ENCODE data around the gene ALAD.
"Not testable (repeated sequence)": the region's sequence is repeated elsewhere in the genome, so short reads cannot be mapped to it uniquely, and the experiment has no call there.

Gene ALAD

GRCh38 chr9:113387560-113388230, 13.4 kb downstream of the ALAD start:
- H3K4me1 ChIP-seq = peaks cover 12% of the 10 kb centered on the region
- 0 out of 2 replicates have a peak overlapping the region, but pooled peaks have one; percentile 31 for H3K4me2 ChIP-seq
- H3K36me3 ChIP-seq = peaks cover 73% of the 10 kb centered on the region
- H3K4me3 ChIP-seq = no peak overlapping the region
- H4K20me1 ChIP-seq = no peaks in the 10 kb centered on the region
- H3K27ac ChIP-seq = peak overlapping the region; percentile 33
- H3K9me3 ChIP-seq = no peaks in the 10 kb centered on the region
- H3K9ac ChIP-seq = peak overlapping the region; percentile 59
- no peak for TF ChIP-seq Cebpa-rat (IDR thresholded peaks at IDR 0.05)
- no peaks in the 10 kb centered on the region for H3K27me3 ChIP-seq

- H3K4me2 ChIP-seq = no peak overlapping the region
- no peak overlapping the region for H3K27ac ChIP-seq
- no peak overlapping the region for H3K9ac ChIP-seq
- H3K9me3 ChIP-seq = no peaks in the 10 kb centered on the region
- H3K4me3 ChIP-seq = no peak overlapping the region
- no peaks in the 10 kb centered on the region for H4K20me1 ChIP-seq
- no peaks in the 10 kb centered on the region for H3K27me3 ChIP-seq
- TF ChIP-seq Cebpa-rat (IDR thresholded peaks at IDR 0.05) = no peak
- H3K36me3 ChIP-seq = peaks cover 64% of the 10 kb centered on the region
- H3K4me1 ChIP-seq = peaks cover 12% of the 10 kb centered on the region
These were observed 14.3 kb downstream of the ALAD start for GRCh38 chr9:113386571-113387393.

GRCh38 chr9:113381909-113382411, 19.1 kb downstream of the ALAD start:
- Histone ChIP-seq H3K27me3 (no peaks in the 10 kb centered on the region), H3K9ac (no peak overlapping the region), H4K20me1 (no peaks in the 10 kb centered on the region), H3K36me3 (peaks cover 16% of the 10 kb centered on the region; the same call in 1 of the 2 replicates), H3K27ac (no peak overlapping the region), H3K4me2 (no peak overlapping the region), H3K4me3 (no peak overlapping the region), H3K4me1 (peaks cover 13% of the 10 kb centered on the region), H3K9me3 (no peaks in the 10 kb centered on the region)
- no peak for TF ChIP-seq Cebpa-rat (IDR thresholded peaks at IDR 0.05)

- not testable (repeated sequence) for H3K27ac ChIP-seq, H3K4me2 ChIP-seq, H3K27me3 ChIP-seq, H3K4me3 ChIP-seq, H3K9ac ChIP-seq, H3K9me3 ChIP-seq, H4K20me1 ChIP-seq
- H3K4me1 ChIP-seq = peaks cover 13% of the 10 kb centered on the region
- H3K36me3 ChIP-seq = peaks cover 10% of the 10 kb centered on the region; the same call in 1 of the 2 replicates
These were observed 19.6 kb downstream of the ALAD start for GRCh38 chr9:113381441-113381840.

- Histone ChIP-seq H3K9ac (no peak overlapping the region), H3K27me3 (no peaks in the 10 kb centered on the region)
- no peak for TF ChIP-seq Cebpa-rat (IDR thresholded peaks at IDR 0.05)
These were observed 20.2 kb downstream of the ALAD start for GRCh38 chr9:113380869-113381378.

GRCh38 chr9:113379829-113380210, 21.3 kb downstream of the ALAD start:
- H4K20me1 ChIP-seq, H3K9me3 ChIP-seq, H3K36me3 ChIP-seq, H3K4me2 ChIP-seq, H3K4me3 ChIP-seq, H3K27me3 ChIP-seq, H3K27ac ChIP-seq, H3K9ac ChIP-seq: not testable (repeated sequence)
- H3K4me1 ChIP-seq = peaks cover 25% of the 10 kb centered on the region

More at GRCh38 chr9:113380869-113381378, 20.2 kb downstream of the ALAD start:
- no peaks in the 10 kb centered on the region for H4K20me1 ChIP-seq
- no peak overlapping the region for H3K4me3 ChIP-seq
- no peaks in the 10 kb centered on the region for H3K9me3 ChIP-seq
- H3K4me1 ChIP-seq = peaks cover 16% of the 10 kb centered on the region
- peaks cover 6% of the 10 kb centered on the region; the same call in 1 of the 2 replicates for H3K36me3 ChIP-seq
- H3K27ac ChIP-seq = no peak overlapping the region
- H3K4me2 ChIP-seq = peak overlapping the region; percentile 5; the same call in 1 of the 2 replicates

- not testable (repeated sequence) for H3K9ac ChIP-seq, H3K4me3 ChIP-seq, H3K9me3 ChIP-seq, H3K27ac ChIP-seq, H3K27me3 ChIP-seq, H3K4me2 ChIP-seq, H4K20me1 ChIP-seq
- Histone ChIP-seq H3K36me3 (peaks cover 12% of the 10 kb centered on the region), H3K4me1 (peaks cover 25% of the 10 kb centered on the region)
These were observed 21.8 kb downstream of the ALAD start for GRCh38 chr9:113379094-113379828.

GRCh38 chr9:113376634-113377567, 24.2 kb downstream of the ALAD start, which contains the start of gene HDHD3:
Gene HDHD3, minus strand, starts transcription at chr9:113376986. Its CDS starts 2,632 bp downstream, at chr9:113374354.
- peak within 1 kb of the TSS; percentile 84 for H3K9ac ChIP-seq
- peak within 1 kb of the TSS; percentile 75 for H3K4me3 ChIP-seq
- no peak for TF ChIP-seq Cebpa-rat (IDR thresholded peaks at IDR 0.05)
- peaks cover 36% of the 10 kb centered on the region for H3K36me3 ChIP-seq
- H3K27me3 ChIP-seq = no peaks in the 10 kb centered on the region
- peaks cover 15% of the 10 kb centered on the region; the same call in 1 of the 2 replicates for H4K20me1 ChIP-seq
- H3K4me1 ChIP-seq = peaks cover 27% of the 10 kb centered on the region
- peak within 1 kb of the TSS; percentile 91 for H3K4me2 ChIP-seq
- no peaks in the 10 kb centered on the region for H3K9me3 ChIP-seq
- H3K27ac ChIP-seq = peak within 1 kb of the TSS; percentile 78
